HG02943 (cell line): ENCODE results near the gene UBTF.

Source experiments
- ATAC-seq: cut with Tn5 transposase; IDR thresholded peaks from one replicate; pipeline ENCODE4 v1.9.1; 2021; ENCODE audit warnings: mild to moderate bottlenecking, low read depth, moderate library complexity; ENCODE audit not compliant: unreplicated experiment

The UBTF gene

DNA sequence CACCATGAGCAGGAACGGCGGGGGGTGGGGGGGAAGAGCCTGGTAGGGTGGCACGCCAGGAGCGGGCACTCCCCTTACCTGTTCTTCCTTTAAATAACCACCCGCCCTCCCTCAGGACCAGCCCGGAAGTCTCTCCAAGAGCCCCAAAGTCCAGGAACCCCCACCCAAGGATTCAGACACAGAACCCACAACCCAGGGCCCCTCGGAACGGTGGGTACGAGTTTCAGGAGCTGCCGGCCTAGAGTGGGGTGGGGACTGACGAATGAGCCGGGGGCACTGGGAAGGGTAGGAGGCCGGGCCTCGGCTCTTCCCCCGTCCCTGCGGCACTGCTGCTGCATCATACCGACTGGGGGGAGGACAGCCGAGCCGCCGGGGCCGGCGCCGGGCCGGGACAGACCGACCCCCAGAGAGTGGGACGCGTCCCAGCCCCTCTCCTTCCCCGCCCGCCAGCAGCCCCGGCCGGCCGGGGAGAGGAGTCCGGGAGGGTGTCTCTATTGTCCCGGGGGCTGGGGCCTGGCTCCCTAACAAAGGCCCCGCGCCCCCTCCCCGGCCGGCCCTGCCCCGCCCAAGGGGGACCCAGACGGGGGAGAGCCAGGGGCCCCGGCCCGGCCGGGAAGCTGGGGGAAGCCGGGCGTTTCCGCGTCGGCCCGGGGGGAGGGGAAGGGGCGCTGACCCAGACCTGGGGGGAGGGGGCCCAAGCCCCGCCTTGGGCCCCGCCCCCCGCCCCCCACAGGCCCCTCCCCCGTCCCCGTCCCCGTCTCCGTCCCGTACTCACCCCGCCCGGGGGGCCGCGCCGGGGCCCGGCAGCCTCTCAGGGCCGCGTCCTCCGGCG, 20.5 kb downstream of the UBTF start:
- peak; percentile 20 for ATAC-seq

DNA sequence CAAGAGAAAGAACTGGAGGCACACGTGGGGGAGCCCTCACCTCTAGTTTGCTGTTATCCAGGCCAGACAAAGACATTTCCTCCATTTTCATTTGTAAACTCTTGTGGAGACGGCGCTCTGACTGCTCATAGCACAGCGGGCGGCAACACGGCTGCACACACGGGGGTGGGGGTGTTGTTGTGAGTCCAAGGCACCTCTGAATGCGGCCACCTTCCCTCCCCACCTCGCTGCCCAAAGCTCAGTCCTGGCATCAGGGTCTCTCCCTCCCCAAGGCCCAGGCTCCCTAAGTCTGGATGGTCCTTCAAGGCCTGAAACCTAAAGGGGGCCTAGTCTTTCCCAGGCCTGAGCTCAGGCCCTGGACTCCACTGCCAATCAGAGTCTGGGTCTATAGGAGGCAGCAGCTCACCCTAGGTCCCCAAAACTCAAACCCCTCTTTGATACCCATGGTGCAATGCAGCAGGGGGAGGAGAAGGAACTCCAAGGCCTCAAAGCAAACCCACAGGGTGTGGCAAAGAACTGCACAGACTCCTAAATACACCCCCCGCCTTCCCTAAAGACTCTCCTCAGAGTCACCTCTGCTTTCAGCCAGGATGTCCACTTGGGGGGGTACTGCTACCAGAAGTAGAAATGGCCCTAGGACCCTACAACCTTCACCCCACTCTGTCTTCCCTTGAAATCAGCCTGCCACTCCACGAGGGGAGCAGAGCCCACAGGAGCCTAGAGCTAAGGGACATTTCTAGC, 21.3 kb downstream of the UBTF start:
- ATAC-seq, result no peak

DNA sequence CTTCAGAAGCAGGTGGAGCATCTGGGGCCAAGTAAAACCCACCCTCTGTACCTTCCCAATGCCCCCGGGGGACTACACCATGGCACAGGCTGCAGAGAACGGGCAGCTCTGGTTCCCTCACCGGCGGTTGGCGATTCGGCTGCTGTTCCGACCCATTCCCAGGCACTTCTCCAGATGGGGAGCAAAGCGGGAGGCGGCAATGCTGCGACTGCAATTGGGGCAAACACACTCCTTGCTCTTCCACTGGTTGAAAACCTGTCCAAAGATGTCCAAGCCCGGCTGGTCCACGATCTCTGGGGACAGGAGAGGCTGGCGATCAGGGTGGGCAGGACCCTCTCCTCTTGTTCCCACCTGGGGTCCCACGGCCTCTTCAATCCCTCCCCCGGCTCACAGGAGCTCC, 22.4 kb downstream of the UBTF start:
- ATAC-seq, result no peak

DNA sequence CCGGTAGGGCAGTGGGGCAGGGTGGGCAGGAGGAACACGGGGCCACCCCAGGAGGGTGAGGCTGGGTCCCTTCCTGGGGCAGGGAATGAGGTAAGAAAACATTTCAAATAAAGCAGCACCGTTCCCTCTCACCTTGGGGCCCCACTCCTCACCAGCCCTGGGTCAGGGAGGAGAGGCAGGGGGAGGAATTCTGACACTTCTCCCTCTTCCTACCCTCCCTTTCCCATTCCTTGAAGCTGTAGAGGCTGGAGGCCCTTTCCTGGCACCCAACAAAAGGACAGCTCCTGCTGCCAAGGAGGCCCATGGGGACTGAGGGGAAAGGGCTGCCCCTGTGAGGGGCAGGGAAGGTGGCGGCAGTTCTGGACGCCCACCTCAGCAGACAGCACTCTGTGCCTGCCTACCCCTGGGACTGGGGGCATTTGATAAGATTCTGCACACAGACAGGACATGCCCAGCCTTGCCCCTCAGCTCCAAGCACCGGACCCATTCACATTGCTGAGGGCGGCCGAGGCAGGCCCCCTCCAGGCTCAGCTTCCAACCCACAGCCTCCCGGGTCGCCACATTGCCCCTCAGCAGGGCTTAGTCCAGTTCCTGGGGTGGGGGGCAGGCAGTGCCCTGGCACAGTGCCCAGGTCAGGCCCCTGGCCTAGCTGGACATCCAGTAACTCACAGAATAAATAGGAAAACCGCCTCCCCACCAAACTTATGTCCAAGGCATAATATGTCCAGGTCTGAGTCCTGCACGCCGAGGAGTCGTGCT, 26.0 kb downstream of the UBTF start:
- no peak for ATAC-seq

DNA sequence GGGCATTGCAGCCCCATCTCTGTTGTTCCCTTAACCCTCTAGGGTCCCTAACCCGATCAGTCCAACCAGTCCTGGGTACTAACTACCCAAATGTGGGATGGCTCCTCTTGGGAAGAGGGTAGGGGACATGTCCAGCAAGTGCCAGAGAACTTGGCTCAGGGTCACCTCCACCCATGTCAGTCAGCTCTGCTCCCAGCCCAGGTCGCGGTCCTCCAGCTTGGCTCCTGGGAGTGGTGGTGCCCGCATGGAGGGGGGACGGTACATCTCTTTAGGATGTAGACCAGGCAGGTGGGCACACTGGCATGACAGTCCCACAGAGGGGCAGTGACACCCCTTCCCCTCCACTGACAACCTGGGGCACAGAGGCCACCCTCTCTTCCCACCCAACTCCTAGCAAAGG, 26.7 kb downstream of the UBTF start:
- ATAC-seq, result no peak

DNA sequence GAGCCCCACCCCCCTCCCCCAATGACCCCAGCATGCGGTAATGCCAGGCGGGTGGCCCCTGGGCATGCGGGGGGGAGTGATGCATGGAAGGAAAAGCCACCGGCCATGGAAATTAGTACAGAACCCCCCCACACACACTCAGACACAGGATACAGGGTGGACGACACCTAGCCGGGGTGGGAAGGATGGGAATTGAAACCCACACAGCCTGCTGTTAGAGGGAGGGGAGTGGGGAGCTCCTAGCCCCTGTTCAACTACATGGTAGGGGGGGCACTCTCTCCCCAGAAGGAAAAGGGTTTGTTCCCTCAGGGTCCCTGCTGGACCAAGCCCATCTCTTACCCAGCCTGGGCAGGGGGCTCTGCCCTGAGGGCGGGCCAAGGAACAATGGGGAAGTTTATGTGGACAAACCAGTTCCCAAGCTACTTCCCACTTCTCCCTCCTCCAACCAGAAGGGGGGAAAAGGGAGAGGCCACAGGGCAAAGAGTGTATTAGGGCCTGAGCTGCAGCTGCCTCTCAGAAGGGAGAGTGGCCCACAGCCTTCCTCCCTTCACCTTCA, 27.5 kb downstream of the UBTF start:
- ATAC-seq, result no peak

DNA sequence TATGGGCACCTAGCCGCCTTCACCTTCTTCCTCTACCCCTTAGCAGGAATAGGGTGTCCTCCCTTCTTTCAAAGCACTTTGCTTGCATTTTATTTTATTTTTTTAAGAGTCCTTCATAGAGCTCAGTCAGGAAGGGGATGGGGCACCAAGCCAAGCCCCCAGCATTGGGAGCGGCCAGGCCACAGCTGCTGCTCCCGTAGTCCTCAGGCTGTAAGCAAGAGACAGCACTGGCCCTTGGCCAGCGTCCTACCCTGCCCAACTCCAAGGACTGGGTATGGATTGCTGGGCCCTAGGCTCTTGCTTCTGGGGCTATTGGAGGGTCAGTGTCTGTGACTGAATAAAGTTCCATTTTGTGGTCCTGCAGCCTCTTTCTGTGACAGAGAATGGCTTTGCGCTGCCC, 28.1 kb downstream of the UBTF start:
- no peak for ATAC-seq

DNA sequence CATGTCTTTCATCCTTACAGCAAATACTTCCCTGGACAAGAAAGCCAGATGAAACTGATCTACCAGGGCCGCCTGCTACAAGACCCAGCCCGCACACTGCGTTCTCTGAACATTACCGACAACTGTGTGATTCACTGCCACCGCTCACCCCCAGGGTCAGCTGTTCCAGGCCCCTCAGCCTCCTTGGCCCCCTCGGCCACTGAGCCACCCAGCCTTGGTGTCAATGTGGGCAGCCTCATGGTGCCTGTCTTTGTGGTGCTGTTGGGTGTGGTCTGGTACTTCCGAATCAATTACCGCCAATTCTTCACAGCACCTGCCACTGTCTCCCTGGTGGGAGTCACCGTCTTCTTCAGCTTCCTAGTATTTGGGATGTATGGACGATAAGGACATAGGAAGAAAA, 29.0 kb downstream of the UBTF start:
- no peak for ATAC-seq

DNA sequence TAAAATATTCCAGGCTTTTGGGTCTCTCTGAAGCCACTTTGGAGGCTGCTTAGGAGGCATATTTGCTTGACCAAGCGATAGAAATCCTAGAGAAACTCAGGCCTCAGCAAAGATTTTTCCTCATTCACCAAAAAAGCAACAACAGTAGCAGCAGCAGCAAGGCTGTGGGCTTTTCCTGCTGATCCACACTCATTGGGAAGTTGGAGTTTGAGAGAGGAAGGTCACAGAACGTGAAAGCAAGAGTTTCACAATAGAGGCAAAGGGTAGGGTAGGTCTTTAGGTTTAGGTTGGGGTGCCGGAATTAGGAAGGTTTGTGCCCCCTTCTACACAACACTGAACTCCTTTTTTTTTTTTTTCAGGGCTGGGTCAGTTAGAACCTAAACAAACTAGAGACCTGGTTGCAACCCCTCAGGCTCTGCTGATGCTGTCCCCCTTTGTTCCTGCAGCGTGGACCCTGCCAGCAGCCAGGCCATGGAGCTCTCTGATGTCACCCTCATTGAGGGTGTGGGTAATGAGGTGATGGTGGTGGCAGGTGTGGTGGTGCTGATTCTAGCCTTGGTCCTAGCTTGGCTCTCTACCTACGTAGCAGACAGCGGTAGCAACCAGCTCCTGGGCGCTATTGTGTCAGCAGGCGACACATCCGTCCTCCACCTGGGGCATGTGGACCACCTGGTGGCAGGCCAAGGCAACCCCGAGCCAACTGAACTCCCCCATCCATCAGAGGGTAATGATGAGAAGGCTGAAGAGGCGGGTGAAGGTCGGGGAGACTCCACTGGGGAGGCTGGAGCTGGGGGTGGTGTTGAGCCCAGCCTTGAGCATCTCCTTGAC, 30.7 kb downstream of the UBTF start:
- ATAC-seq, result no peak

DNA sequence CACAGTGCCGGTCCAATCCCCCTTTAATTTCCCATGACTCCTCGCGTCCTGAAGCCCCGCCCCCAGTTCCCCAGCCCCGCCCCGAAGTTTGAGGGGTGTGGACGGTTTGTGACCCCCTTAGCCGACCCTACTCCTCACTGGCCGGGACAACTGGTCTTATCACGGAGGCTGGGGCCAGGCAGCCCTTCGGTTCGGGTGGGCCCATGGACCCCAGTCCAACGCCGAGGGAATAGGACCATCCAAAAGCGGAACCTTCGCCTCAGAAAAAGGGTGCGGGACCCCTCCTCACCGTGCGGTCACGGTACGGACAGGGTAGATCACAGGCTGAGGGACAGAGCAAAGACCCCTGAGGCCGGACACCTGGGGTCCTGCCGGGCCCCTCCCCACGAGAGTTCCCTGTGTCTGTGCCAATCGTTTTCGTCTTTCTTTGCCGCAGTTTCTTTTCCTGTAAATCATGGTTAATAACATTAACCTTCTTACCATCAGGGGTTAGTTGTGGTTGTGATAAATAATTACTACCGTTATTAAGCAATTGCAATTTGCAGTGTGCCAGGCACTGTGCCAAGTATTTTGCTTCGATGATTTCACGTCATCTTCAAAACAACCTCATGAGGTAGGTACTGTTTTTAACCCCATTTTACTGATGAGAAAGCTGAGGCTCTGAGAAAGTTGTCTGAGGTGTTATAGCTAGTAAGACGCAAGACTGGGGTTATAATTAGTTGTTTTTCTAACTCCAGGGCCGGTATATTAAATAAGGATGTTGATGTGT, 32.2 kb downstream of the UBTF start:
- peak; percentile 45 for ATAC-seq

DNA sequence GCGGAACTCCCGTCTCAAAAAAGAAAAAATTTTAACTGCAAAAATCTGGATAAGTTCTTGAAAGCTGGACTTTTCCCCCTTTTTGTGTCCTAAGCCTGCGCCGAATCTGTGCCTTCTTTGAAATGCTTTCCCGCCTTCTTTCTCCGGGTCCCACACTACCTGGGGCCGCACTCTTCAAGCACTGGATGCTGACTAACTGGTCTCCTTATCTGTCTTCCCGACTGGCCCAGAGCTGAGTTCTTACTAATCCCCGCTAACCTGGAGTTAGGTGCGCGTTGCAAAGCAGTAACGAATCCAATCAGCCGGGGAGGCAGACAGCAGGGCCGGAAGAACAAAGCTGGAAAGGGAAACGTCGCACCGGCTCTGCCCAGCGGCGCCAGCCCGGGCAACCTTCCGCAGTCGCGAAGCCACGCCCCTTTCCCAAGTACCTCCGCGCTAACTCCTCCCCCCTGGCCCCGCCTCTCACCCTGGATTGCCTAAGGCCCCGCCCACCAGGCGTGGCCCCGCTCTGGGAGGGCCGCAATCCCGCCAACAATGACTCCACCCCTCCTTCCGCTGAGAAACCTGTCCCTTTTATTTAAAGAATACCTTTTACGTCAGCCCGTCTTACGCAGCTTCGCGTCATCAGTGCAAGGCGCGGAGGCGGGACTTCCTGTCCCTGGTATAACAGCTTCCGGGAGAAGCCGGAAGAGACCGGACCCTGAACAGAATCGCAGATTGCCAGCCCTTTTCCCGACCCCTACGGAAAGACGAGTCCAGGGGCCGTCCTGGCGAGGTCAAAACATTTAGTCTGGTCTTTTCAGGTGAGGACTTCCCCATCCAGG, 33.0 kb downstream of the UBTF start, which contains the start of gene TMUB2:
Gene TMUB2, plus strand, starts transcription at position 666 of the 824 bp plus-strand sequence. CDS start 737 bp downstream, outside the sequence.
- peak; percentile 89 for ATAC-seq

DNA sequence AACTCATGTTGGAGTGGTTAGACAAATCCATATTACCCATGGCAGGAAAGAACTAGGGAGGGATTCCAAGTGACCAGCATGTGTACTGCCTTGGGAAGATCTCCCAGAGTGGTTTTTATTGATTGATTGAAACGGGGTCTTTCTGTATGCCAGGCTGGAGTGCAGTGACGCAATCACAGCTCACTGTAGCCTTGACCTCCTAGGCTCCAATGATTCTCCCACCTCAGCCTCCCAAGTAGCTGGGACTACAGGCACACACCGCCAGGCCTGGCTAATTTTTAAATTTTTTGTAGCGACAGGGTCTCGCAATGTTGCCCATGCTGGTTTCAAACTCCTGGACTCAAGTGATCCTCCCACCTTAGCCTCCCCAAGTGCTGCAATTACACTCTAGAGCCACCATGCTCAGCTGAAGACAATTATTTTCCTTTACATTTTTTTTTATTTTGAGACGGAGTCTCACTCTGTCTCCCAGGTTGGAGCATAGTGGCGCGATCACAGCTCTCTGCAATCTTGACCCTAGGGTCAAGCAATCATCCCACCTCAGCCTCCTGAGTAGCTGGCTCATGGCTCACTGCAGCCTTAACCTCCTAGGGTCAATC, 35.2 kb downstream of the UBTF start:
- ATAC-seq, result no peak

DNA sequence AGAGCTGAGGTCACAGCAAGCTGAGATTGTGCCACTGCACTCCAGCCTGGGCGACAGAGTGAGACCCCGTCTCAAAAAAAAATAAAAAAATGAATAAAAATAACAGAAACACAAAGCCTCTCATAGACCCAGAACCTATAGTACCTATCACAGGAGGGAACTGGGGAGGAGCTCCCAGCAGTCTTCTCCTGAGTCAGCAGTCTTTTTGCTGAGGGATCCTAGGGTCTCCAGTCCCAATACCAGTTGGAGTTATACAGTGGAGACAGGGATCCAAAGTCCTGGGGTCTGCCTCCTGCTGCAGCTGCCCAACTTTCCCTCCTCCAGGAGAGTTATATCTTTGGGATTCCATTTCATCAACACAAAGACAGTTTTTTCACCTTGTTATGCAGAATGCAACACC, 36.5 kb downstream of the UBTF start:
- no peak for ATAC-seq

DNA sequence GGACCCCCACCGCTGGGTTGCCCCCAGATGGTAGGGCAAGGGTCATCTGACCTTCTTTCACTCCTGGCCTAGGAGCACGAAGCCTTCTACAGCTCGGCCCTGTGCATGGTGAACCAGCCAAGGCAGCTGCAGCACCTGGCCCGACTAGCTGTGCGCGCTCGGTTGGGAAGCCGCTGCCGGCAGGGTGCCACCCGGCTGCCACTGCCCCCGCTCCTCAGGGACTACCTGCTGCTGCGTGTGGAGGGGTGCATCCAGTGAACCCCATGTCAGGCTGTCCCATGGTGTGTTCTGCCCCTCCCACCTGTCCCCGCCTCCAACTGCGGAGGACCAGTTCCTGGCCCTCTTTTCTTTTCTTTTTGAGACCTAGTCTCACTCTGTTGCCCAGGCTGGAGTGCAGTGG, 41.3 kb downstream of the UBTF start:
- ATAC-seq, result no peak

DNA sequence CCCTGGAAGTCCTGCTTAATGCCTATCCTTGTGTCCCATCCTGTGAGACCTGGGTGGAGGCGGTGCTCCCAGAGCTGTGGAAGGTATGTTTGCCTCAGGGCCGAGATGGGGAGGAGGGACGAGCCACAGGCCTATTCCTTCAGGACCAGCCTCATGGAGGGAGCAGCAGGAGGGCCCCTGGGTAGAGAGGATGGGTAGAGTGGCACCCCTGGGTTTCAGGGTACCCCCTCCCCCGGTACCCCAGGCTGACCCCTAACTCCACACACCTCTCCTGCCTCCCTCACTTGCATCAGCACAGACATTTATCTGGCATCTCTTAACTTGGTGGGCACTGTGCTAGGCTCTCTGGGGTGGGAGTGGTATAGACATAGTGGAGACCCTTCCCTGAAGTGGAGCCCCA, 41.8 kb downstream of the UBTF start:
- no peak for ATAC-seq

DNA sequence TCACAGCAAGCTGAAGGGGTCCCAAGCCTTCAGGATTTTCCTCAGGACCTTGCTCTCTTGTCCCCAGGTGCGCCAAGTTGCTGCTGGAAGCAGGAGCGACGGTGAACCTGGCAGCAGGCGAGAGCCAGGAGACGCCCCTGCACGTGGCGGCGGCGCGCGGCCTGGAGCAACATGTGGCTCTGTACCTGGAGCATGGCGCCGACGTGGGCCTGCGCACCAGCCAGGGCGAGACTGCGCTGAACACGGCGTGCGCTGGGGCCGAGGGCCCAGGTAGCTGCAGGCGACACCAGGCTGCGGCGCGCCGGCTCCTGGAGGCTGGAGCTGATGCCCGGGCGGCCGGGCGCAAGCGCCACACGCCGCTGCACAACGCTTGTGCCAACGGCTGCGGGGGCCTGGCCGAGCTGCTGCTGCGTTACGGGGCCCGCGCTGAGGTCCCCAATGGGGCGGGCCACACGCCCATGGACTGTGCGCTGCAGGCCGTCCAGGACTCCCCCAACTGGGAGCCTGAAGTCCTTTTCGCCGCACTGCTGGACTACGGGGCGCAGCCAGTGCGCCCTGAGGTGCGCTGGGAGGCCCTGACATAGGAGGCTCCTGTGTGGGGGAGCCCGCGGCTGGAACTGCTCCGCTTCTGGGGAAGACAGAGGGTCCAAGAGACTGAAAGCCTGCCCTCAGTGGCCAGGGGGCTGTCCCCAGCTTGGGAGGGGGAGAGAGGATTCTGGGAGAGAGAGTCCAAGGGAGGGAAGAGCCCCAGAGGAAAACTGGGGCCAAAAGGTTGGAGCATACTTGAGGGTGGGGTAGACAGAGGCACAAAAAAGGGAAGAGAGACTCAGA, 42.6 kb downstream of the UBTF start:
- no peak for ATAC-seq

DNA sequence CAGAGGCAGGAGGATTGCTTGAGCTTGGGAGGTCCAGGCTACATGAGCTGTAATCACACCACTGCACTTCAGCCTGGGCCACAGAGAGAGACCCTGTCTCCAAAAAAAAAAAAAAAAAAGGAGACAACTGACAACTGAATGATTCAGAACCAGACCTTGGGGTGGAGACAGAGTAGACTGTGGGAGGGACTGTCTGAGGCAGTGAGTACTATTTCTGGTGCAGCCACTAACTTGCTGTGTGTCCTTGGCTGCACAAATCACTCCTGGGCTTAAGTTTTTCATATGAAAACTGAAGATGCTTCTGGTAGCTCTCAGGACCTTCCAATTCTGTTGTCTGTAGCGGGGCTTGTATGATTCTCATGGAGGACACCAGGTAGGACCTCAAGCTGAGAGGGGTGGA, 43.2 kb downstream of the UBTF start:
- ATAC-seq, result no peak
